OCI-LY7 (cell line): Measurements from ENCODE around the gene ERO1A. TPM values are rescaled to one million over a fixed set of nuclear protein-coding genes. Genes with fewer than 3 reads are reported as not detected.

Source experiments
- BruUV-seq: library from RNA; stranded (reverse); fragments of 400-500 nt; replicated peaks from 2 replicates; lab custom pipeline; 2021; lab: Mats Ljungman, UMichigan
- CTCF ChIA-PET: fragments of 300-600 bp; sonication (Branson Sonifier 250); formaldehyde crosslinking; loops from one replicate; lab custom pipeline; 2022; ENCODE audit warnings: antibody characterized with exemption; ENCODE audit not compliant: unreplicated experiment; lab: Charles Lee
- POLR2A ChIA-PET: fragments of 300-600 bp; sonication (Branson Sonifier 250); formaldehyde crosslinking; loops from one replicate; lab custom pipeline; 2022; ENCODE audit warnings: antibody characterized with exemption; lab: Charles Lee
- DNase-seq: peaks from one replicate; pipeline ENCODE4 v3.0.0-alpha.2; 2015; ENCODE audit warnings: low spot score
- H2AFZ ChIP-seq: fragments of 200-600 bp; sonication (generic), shearing (Covaris generic); 2 replicates; pipeline ENCODE4 v1.6.1; 2014; ENCODE audit warnings: mild to moderate bottlenecking, antibody characterized with exemption, low read length, moderate library complexity
- H3K27ac ChIP-seq: fragments of 200-600 bp; sonication (generic); 2 replicates; pipeline ENCODE4 v1.5.1; 2014; ENCODE audit warnings: mixed run types, low read depth, mild to moderate bottlenecking, moderate library complexity, low read length, inconsistent platforms; ENCODE audit not compliant: poor library complexity, severe bottlenecking
- H3K36me3 ChIP-seq: fragments of 200-600 bp; sonication (generic); 2 replicates; pipeline ENCODE4 v1.6.1; 2014; ENCODE audit warnings: mild to moderate bottlenecking, antibody characterized with exemption, low read length, moderate library complexity, mixed read lengths; ENCODE audit not compliant: insufficient read depth
- H3K4me1 ChIP-seq: fragments of 200-600 bp; sonication (generic); 2 replicates; pipeline ENCODE4 v1.5.1; 2014; ENCODE audit warnings: mild to moderate bottlenecking, low read length; ENCODE audit not compliant: insufficient read depth, poor library complexity, severe bottlenecking
- H3K4me2 ChIP-seq: fragments of 200-600 bp; sonication (generic); 2 replicates; pipeline ENCODE4 v1.6.1; 2014; ENCODE audit warnings: mild to moderate bottlenecking, low read length
- H3K4me3 ChIP-seq: fragments of 200-600 bp; sonication (generic); 2 replicates; pipeline ENCODE4 v1.5.1; 2014; ENCODE audit warnings: mild to moderate bottlenecking, low read depth, low read length; ENCODE audit not compliant: poor library complexity, severe bottlenecking
- H3K79me2 ChIP-seq: fragments of 200-600 bp; sonication (generic); 2 replicates; pipeline ENCODE4 v1.6.1; 2016; ENCODE audit warnings: low read depth, mild to moderate bottlenecking, low read length, moderate library complexity, mixed read lengths; ENCODE audit not compliant: insufficient read depth
- H3K9me2 ChIP-seq: fragments of 200-600 bp; sonication (generic); 2 replicates; pipeline ENCODE4 v1.6.1; 2016; ENCODE audit warnings: mild to moderate bottlenecking, low read length, mixed read lengths; ENCODE audit not compliant: insufficient read depth
- H3K9me3 ChIP-seq: fragments of 200-600 bp; sonication (generic); 2 replicates; pipeline ENCODE4 v1.6.1; 2014; ENCODE audit warnings: mild to moderate bottlenecking, mixed run types, low read length, mixed read lengths
- H4K20me1 ChIP-seq: fragments of 200-600 bp; sonication (generic); 2 replicates; pipeline ENCODE4 v1.6.1; 2014; ENCODE audit warnings: mild to moderate bottlenecking, antibody characterized with exemption, low read length, moderate library complexity, mixed read lengths; ENCODE audit not compliant: insufficient read depth
- EZH2phosphoT487 ChIP-seq: fragments of 200-600 bp; sonication (generic); IDR thresholded peaks from 2 replicates; pipeline ENCODE4 v1.6.1; 2018; ENCODE audit warnings: low read depth, borderline replicate concordance, mild to moderate bottlenecking, mixed run types, antibody characterized with exemption, low read length, moderate library complexity, mixed read lengths
- intact Hi-C: fragments of 100-400 bp; cut with micrococcal nuclease; formaldehyde crosslinking; loops from one replicate; pipeline ENCODE4 v1.10.0; 2022; ENCODE audit not compliant: unreplicated experiment
- total RNA-seq, 2 experiments: library from RNA; depleted of rRNA in 1 of 2; stranded (reverse); fragments of >200 nt in 1 of 2; shearing (Covaris generic) in 1 of 2; gene quantifications; 2 replicates each; pipeline ENCODE4 v1.2.3, GENCODE V29; 2014 to 2022
- TF ChIP-seq, protein P1 (sequence below): fragments of 200-600 bp; sonication (generic); conservative IDR thresholded peaks from 2 replicates; pipeline ENCODE4 v1.5.1; 2014; ENCODE audit warnings: mild to moderate bottlenecking, antibody characterized with exemption, low read length, moderate library complexity, mixed read lengths

Gene ERO1A
- total RNA-seq, 2 experiments from 2014 or later, result 35.2 to 71.5 TPM

DNA sequence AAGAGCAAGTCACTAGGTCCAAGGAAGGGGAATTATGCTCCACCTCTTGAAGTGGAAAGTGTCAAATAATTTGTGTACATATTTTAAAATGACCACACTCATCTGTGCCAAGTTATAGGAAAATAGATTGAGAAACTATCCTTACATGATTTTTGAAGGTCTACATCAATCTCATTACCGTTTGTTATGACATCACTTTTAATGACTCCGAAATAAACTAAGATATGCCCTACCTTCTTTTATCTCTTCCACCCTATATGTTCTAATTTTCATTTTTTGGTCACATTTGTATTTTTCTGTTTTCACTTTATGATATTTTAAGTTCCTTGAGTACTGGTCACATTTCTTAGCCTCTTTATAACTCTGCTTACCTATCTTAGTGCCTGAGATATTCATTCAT lies 8.3 kb upstream of the ERO1A start:
- DNase-seq, result no peak
- Histone ChIP-seq H4K20me1 (peaks cover 15% of the 10 kb centered on the region; the same call in 1 of the 2 replicates), H3K4me1 (peaks cover 27% of the 10 kb centered on the region), H3K4me2 (no peak overlapping the region), H3K27ac (no peak overlapping the region), H2AFZ (no peak overlapping the region), H3K79me2 (peaks cover 16% of the 10 kb centered on the region), H3K9me2 (no peaks in the 10 kb centered on the region), H3K4me3 (no peak overlapping the region), H3K36me3 (peaks cover 6% of the 10 kb centered on the region), H3K9me3 (no peaks in the 10 kb centered on the region)
- intact Hi-C loops, result no loop called here
- POLR2A ChIA-PET, result interaction anchor here (1.5 kb wide), 1 partner anchor 9 kb away, joined by 5 read pairs; the partner anchor contains the start of gene ERO1A
- no peak for TF ChIP-seq EZH2phosphoT487
- TF ChIP-seq, protein P1, sequence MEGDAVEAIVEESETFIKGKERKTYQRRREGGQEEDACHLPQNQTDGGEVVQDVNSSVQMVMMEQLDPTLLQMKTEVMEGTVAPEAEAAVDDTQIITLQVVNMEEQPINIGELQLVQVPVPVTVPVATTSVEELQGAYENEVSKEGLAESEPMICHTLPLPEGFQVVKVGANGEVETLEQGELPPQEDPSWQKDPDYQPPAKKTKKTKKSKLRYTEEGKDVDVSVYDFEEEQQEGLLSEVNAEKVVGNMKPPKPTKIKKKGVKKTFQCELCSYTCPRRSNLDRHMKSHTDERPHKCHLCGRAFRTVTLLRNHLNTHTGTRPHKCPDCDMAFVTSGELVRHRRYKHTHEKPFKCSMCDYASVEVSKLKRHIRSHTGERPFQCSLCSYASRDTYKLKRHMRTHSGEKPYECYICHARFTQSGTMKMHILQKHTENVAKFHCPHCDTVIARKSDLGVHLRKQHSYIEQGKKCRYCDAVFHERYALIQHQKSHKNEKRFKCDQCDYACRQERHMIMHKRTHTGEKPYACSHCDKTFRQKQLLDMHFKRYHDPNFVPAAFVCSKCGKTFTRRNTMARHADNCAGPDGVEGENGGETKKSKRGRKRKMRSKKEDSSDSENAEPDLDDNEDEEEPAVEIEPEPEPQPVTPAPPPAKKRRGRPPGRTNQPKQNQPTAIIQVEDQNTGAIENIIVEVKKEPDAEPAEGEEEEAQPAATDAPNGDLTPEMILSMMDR, result no peak
- BruUV-seq, result no TSS peak
- CTCF ChIA-PET, result no interaction called here

DNA sequence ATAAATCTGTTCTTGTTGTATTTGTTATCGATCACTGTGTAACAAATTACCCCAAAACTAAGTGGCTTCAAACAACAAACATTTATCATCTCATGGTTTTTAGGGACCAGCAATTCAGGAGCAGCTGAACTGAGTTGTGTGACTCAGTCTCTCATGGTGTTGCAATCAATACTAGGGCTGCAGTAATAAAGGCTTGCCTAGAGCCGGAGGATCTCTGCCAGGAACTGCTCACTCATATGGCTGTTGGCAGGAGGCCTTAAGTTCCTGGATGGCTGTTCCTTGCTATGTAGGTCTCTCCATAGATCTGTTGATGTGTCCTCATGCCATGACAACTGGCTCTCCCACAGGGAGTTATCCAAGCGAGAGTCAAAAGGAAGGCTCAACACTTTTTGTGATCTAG lies 7.9 kb upstream of the ERO1A start:
- CTCF ChIA-PET, result no interaction called here
- POLR2A ChIA-PET, result no interaction called here
- TF ChIP-seq, protein P1, result no peak
- TF ChIP-seq EZH2phosphoT487, result no peak
- intact Hi-C loops, result no loop called here
- Histone ChIP-seq H3K4me3 (no peak overlapping the region), H3K79me2 (peaks cover 12% of the 10 kb centered on the region), H3K27ac (no peak overlapping the region), H4K20me1 (peaks cover 10% of the 10 kb centered on the region; the same call in 1 of the 2 replicates), H3K9me3 (no peaks in the 10 kb centered on the region), H3K9me2 (no peaks in the 10 kb centered on the region), H2AFZ (no peak overlapping the region), H3K4me1 (peaks cover 23% of the 10 kb centered on the region), H3K4me2 (no peak overlapping the region), H3K36me3 (peaks cover 2% of the 10 kb centered on the region; the same call in 1 of the 2 replicates)
- no TSS peak for BruUV-seq
- DNase-seq, result no peak

DNA sequence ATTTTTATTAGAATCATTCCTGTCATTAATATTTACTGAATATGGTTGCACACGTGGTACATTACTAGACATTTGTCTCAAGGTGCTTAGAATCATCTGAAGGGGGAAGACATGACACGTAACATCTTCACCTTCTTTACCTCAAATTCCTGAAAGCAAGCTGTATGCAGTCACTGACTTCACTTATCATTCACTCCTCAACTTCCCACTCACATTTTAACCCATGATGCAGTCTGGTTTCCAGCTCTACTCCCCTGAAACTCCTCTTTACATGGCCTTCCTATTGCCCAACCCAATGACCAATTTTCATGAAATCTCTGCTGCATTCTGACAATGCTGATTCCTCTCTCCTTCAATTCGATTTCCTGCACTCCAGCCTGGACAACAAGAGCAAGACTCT lies 5.9 kb upstream of the ERO1A start:
- Histone ChIP-seq H3K4me3 (no peak overlapping the region), H4K20me1 (no peaks in the 10 kb centered on the region), H3K4me1 (peaks cover 15% of the 10 kb centered on the region), H3K36me3 (no peaks in the 10 kb centered on the region), H3K27ac (no peak overlapping the region), H3K79me2 (peaks cover 2% of the 10 kb centered on the region; the same call in 1 of the 2 replicates), H3K9me2 (no peaks in the 10 kb centered on the region), H3K9me3 (no peaks in the 10 kb centered on the region), H2AFZ (peak overlapping the region; percentile 82), H3K4me2 (no peak overlapping the region)
- CTCF ChIA-PET, result no interaction called here
- TF ChIP-seq EZH2phosphoT487, result no peak
- TF ChIP-seq, protein P1, result no peak
- BruUV-seq, result no TSS peak
- POLR2A ChIA-PET, result interaction anchor here (1.5 kb wide), 1 partner anchor 9 kb away, joined by 3 read pairs; no protein-coding TSS in a partner anchor
- no peak for DNase-seq
- intact Hi-C loops, result no loop called here
